Ovary (tissue), 9 donors: Measurements from ENCODE around the gene MKRN2OS. TPM values are rescaled to one million over a fixed set of nuclear protein-coding genes. Genes with fewer than 3 reads are reported as not detected.

Experiments used
- DNase-seq, 5 donors: peaks; one replicate each; pipeline ENCODE4 v3.0.0-alpha.2; 2019 to 2020
- H3K27ac ChIP-seq, 2 donors: fragments of 200-600 bp; one replicate each; pipeline versions ENCODE4 v1.5.1 to v1.8.0; 2019 to 2022
- H3K27me3 ChIP-seq: fragments of 200-600 bp; one replicate; pipeline ENCODE4 v1.8.0; 2022
- H3K36me3 ChIP-seq: fragments of 200-600 bp; sonication (generic); one replicate; pipeline ENCODE4 v1.5.1; 2019
- H3K4me1 ChIP-seq: one replicate; pipeline ENCODE4 v1.8.1; 2013; ENCODE audit warnings: mild to moderate bottlenecking, moderate library complexity; ENCODE audit not compliant: insufficient read depth
- H3K4me3 ChIP-seq: fragments of 200-600 bp; sonication (generic); one replicate; pipeline ENCODE4 v1.5.1; 2017
- H3K9me3 ChIP-seq, 2 donors: fragments of 200-600 bp in 1 of 2; sonication (generic) in 1 of 2; one replicate each; pipeline versions ENCODE4 v1.5.1 to v1.8.1; 2013 to 2019; ENCODE audit warnings: mild to moderate bottlenecking in 1 of 2, moderate library complexity in 1 of 2
- EP300 ChIP-seq: sonication (generic); formaldehyde crosslinking; IDR thresholded peaks from one replicate; pipeline ENCODE4 v1.6.1; 2017; ENCODE audit warnings: antibody characterized with exemption
- POLR2A ChIP-seq: fragments of 450-650 bp; IDR thresholded peaks from one replicate; pipeline ENCODE4 v1.6.1; 2017; ENCODE audit warnings: antibody characterized with exemption, mild to moderate bottlenecking, moderate library complexity
- WGBS, 3 donors: extraction: QIAGEN DNeasy Blood & Tissue Kit in 1 of 3; methylation state at CpG; one replicate each; pipeline versions ENCODE4 v1.1.5 to v1.1.7; 2013 to 2017; 5-methylcytosine and 5-hydroxymethylcytosine counted together
- intact Hi-C, 4 donors: fragments of 100-400 bp; cut with DNase I; formaldehyde crosslinking; loops; one replicate each; pipeline versions ENCODE4 v1.11.0 to v1.15.1; 2022 to 2023
- polyA plus RNA-seq, 2 donors: library from polyadenylated mRNA; stranded (reverse); fragments of 200-250 nt in 1 of 2; fragments of 350-450 nt in 1 of 2; fragmentation: Illumina TruSeq in 1 of 2; extraction: RNeasy Lipid Tissue Mini Kit (QIAGEN cat#74804) in 1 of 2; gene quantifications; one replicate each; pipeline ENCODE4 v1.2.3, GENCODE V29; 2013 to 2014
- total RNA-seq, 7 donors: library from RNA; depleted of rRNA in 2 of 7; stranded (reverse); fragments of >200 nt in 2 of 7; fragmentation: NEBNext Ultra II Directional in 3 of 7; extraction: Animal tissue kit (Norgen Biotek cat#: 25700) in 3 of 7; gene quantifications; one replicate each; pipeline versions ENCODE4 v1.1.0 to v1.2.4, GENCODE V29; 2016 to 2023
- TF ChIP-seq, protein P1 (sequence below), 3 donors: fragments of 450-650 bp in 2 of 3; fragments of 200-600 bp in 1 of 3; IDR thresholded peaks; one replicate each; pipeline versions ENCODE4 v1.5.1 to v1.8.0; 2016 to 2022; ENCODE audit warnings: antibody characterized with exemption in 3 of 3, mild to moderate bottlenecking in 1 of 3
- donor health status: DM: no; HTN: no; CAD: no; lungs with moderate emphysema.
- donor health status: DM: no; HTN: no; CAD: no.
- donor health status: Bipolar disorder and iron deficiency.
- donor health status: DM: yes; HTN: yes; CAD: no.
- donor health status: DM: no; HTN: no; CAD: no.
- donor health status: DM: yes; HTN: yes; CAD: no.

MKRN2OS gene
- total and polyA plus RNA-seq, 9 donors: 0.27 to 1.1 TPM; not detected in 7

- Histone ChIP-seq H3K4me3 (no peak overlapping the region), H3K27ac (no peak overlapping the region), H3K9me3 (no peaks in the 10 kb centered on the region), H3K36me3 (no peaks in the 10 kb centered on the region), H3K27me3 (no peaks in the 10 kb centered on the region), H3K4me1 (no peaks in the 10 kb centered on the region)
- intact Hi-C loops: no loop called here
- WGBS, 3 donors: 83 to 89% (median 84%) methylated on average over 6 of the region's 6 CpGs
- DNase-seq: no peak
- TF ChIP-seq, protein P1, sequence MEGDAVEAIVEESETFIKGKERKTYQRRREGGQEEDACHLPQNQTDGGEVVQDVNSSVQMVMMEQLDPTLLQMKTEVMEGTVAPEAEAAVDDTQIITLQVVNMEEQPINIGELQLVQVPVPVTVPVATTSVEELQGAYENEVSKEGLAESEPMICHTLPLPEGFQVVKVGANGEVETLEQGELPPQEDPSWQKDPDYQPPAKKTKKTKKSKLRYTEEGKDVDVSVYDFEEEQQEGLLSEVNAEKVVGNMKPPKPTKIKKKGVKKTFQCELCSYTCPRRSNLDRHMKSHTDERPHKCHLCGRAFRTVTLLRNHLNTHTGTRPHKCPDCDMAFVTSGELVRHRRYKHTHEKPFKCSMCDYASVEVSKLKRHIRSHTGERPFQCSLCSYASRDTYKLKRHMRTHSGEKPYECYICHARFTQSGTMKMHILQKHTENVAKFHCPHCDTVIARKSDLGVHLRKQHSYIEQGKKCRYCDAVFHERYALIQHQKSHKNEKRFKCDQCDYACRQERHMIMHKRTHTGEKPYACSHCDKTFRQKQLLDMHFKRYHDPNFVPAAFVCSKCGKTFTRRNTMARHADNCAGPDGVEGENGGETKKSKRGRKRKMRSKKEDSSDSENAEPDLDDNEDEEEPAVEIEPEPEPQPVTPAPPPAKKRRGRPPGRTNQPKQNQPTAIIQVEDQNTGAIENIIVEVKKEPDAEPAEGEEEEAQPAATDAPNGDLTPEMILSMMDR (IDR thresholded peaks at IDR 0.05): no peak
- TF ChIP-seq POLR2A (no peak), EP300 (no peak)
Measured at GRCh38 chr3:12536423-12536822, 8.9 kb downstream of the MKRN2OS start.

- Histone ChIP-seq H3K27me3 (no peaks in the 10 kb centered on the region), H3K4me1 (no peaks in the 10 kb centered on the region), H3K4me3 (no peak overlapping the region), H3K9me3 (no peaks in the 10 kb centered on the region), H3K36me3 (no peaks in the 10 kb centered on the region), H3K27ac (no peak overlapping the region)
- no peak for DNase-seq
- intact Hi-C loops: no loop called here
- TF ChIP-seq EP300 (no peak), POLR2A (no peak)
- TF ChIP-seq, protein P1 (IDR thresholded peaks at IDR 0.05): no peak
- WGBS, 3 donors: 92 to 98% (median 95%) methylated on average over 5 of the region's 5 CpGs
Measured at GRCh38 chr3:12532182-12532581, 13.1 kb downstream of the MKRN2OS start.

DNA sequence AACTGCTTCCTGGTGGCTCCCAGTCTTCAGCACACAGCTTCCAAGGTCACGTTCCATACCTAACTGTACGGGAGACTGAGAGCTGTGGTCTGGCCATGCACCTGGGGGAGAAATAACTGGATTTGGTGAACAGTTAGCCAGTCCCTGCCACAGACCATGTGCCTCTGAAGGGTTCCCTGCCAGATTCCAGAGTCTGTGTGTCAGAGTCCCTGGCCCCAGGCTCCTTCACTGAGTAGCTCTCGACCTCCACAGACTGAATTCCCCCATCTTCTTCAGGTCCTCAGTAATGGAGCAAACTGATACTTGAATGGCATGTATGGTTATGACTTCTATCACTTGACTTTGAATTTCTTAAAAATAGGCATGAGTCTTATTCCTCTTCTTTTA, 17.5 kb downstream of the MKRN2OS start:
- TF ChIP-seq EP300: no peak
- TF ChIP-seq, protein P1 (IDR thresholded peaks at IDR 0.05): no peak
- no peak for TF ChIP-seq POLR2A
- Histone ChIP-seq H3K36me3 (no peaks in the 10 kb centered on the region), H3K4me1 (no peaks in the 10 kb centered on the region), H3K9me3 (no peaks in the 10 kb centered on the region), H3K27me3 (no peaks in the 10 kb centered on the region), H3K4me3 (no peak overlapping the region), H3K27ac (no peak overlapping the region)
- intact Hi-C loops: no loop called here
- WGBS, 3 donors: 72 to 82% (median 74%) methylated on average over 3 of the region's 3 CpGs
- no peak for DNase-seq

DNA sequence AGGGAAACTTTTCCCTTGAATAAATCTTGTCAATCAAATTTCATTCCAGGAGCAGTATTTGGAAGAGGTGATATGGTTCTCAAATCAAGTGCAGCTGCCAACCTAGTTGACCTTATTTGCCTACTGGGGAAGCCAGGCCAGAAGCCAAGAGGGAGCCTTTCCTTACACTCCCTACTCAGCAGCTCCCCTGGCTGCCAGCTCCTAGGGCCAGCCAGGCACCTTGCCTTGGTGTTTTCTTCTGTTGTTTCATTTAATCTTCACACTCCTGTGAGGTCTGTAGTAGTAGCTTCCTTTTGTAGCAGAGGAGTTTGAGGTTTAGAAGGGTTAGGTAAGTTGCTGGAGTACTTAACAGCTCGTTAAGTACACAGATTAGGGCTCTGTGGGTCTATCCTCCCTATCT, 22.6 kb downstream of the MKRN2OS start:
- TF ChIP-seq, protein P1 (IDR thresholded peaks at IDR 0.05): no peak
- no peak for TF ChIP-seq EP300
- TF ChIP-seq POLR2A: no peak
- no peaks in the 10 kb centered on the region for H3K9me3 ChIP-seq
- no peak for DNase-seq
- no peaks in the 10 kb centered on the region for H3K27me3 ChIP-seq
- H3K36me3 ChIP-seq: no peaks in the 10 kb centered on the region
- no peak overlapping the region for H3K4me3 ChIP-seq
- WGBS, 3 donors: 85 to 96% (median 90%) methylated on average over 1 of the region's 1 CpG
- no peak overlapping the region for H3K27ac ChIP-seq
- peaks cover 2% of the 10 kb centered on the region for H3K4me1 ChIP-seq
- intact Hi-C loops: no loop called here

- H3K27ac ChIP-seq: no peak overlapping the region
- H3K36me3 ChIP-seq: no peaks in the 10 kb centered on the region
- no peak for DNase-seq
- H3K27me3 ChIP-seq: no peaks in the 10 kb centered on the region
- 92 to 94% (median 92%) methylated on average over 2 of the region's 2 CpGs for WGBS, 3 donors
- no peak overlapping the region for H3K4me3 ChIP-seq
- TF ChIP-seq, protein P1 (IDR thresholded peaks at IDR 0.05): no peak
- TF ChIP-seq EP300: no peak
- no peak for TF ChIP-seq POLR2A
- no peaks in the 10 kb centered on the region for H3K9me3 ChIP-seq
- peaks cover 2% of the 10 kb centered on the region for H3K4me1 ChIP-seq
- intact Hi-C loops: no loop called here
Measured at GRCh38 chr3:12521010-12521409, 24.3 kb downstream of the MKRN2OS start.
